HCT116 (cell line): ENCODE measurements around the gene DMD. TPM values are rescaled to one million over a fixed set of nuclear protein-coding genes. Genes with fewer than 3 reads are reported as not detected.

Source experiments
- ATAC-seq: fragments of 200-7000 bp; cut with Tn5 transposase; 2 replicates; pipeline ENCODE4 v1.9.1; 2020; ENCODE audit warnings: mild to moderate bottlenecking, moderate library complexity
- BruUV-seq: library from RNA; stranded (reverse); fragments of 400-500 nt; replicated peaks from 2 replicates; lab custom pipeline; 2021; lab: Mats Ljungman, UMichigan
- CTCF ChIA-PET: fragments of 300-600 bp; sonication (Branson Sonifier 250); formaldehyde crosslinking; loops from one replicate; lab custom pipeline; 2021; ENCODE audit warnings: antibody characterized with exemption; lab: Charles Lee
- POLR2A ChIA-PET: fragments of 300-600, 350-600 bp; sonication (Branson Sonifier 250); formaldehyde crosslinking; loops from one replicate; lab custom pipeline; 2021; ENCODE audit warnings: antibody characterized with exemption; lab: Charles Lee
- RAD21 ChIA-PET, 2 experiments: fragments of 300-600 bp; sonication (Branson Sonifier 250); formaldehyde crosslinking; loops; one replicate each; lab custom pipeline; 2023; ENCODE audit warnings: low total read pairs in 2 of 2; ENCODE audit not compliant: uncharacterized antibody in 2 of 2, unreplicated experiment in 2 of 2, low non-redundant PET in 1 of 2; lab: Charles Lee
- DNase-seq: peaks from one replicate; pipeline ENCODE4 v3.0.0-alpha.2; 2010; ENCODE audit warnings: low read depth, low spot score
- H2AFZ ChIP-seq: fragments of 200-600 bp; shearing (Covaris generic), sonication (generic); 2 replicates; pipeline ENCODE4 v1.6.1; 2017; ENCODE audit warnings: low read depth, mixed run types, mixed read lengths, antibody characterized with exemption, low read length; ENCODE audit not compliant: poor library complexity, severe bottlenecking
- H3K27ac ChIP-seq: 2 replicates; pipeline ENCODE4 v1.5.1; 2012; ENCODE audit warnings: low read depth, low read length
- H3K27me3 ChIP-seq: fragments of 200-600 bp; sonication (generic); 2 replicates; pipeline ENCODE4 v1.6.1; 2016; ENCODE audit warnings: mixed run types, low read length, mixed read lengths; ENCODE audit not compliant: insufficient read depth
- H3K36me3 ChIP-seq, 2 experiments: fragments of 200-500 bp in 1 of 2; fragments of 200-600 bp in 1 of 2; sonication (Bioruptor generic) in 1 of 2; sonication (generic) in 1 of 2; 2 replicates each; pipeline versions ENCODE4 v1.5.1 to v1.6.1; 2014 to 2016; ENCODE audit warnings: low read length in 2 of 2, inconsistent platforms in 1 of 2, mixed read lengths in 1 of 2, mixed run types in 1 of 2; ENCODE audit not compliant: insufficient read depth in 2 of 2, control insufficient read depth in 1 of 2
- H3K4me1 ChIP-seq, 2 experiments: fragments of 200-600 bp in 1 of 2; sonication (generic) in 1 of 2; 2 replicates each; pipeline versions ENCODE4 v1.5.1 to v1.6.1; 2012 to 2017; ENCODE audit warnings: low read length in 2 of 2, inconsistent platforms in 1 of 2, mild to moderate bottlenecking in 1 of 2, mixed read lengths in 1 of 2, mixed run types in 1 of 2, moderate library complexity in 1 of 2; ENCODE audit not compliant: insufficient read depth in 2 of 2, control insufficient read depth in 1 of 2
- H3K4me2 ChIP-seq: fragments of 200-600 bp; sonication (generic); 2 replicates; pipeline ENCODE4 v1.6.1; 2017; ENCODE audit warnings: mixed run types, low read length, mixed read lengths
- H3K4me3 ChIP-seq, 2 experiments: fragments of 200-600 bp in 1 of 2; sonication (generic) in 1 of 2; replicated peaks in 1 of 2; 2 replicates each; pipeline ENCODE4 v1.5.1; 2011 to 2016; ENCODE audit warnings: low read length in 2 of 2, control low read depth in 1 of 2, low read depth in 1 of 2, mild to moderate bottlenecking in 1 of 2, mixed read lengths in 1 of 2, mixed run types in 1 of 2
- H3K79me2 ChIP-seq: fragments of 200-600 bp; sonication (generic); 2 replicates; pipeline ENCODE4 v1.6.1; 2017; ENCODE audit warnings: mild to moderate bottlenecking, mixed run types, low read length, moderate library complexity, mixed read lengths; ENCODE audit not compliant: insufficient read depth
- H3K9ac ChIP-seq: fragments of 200-600 bp; sonication (generic); 2 replicates; pipeline ENCODE4 v1.6.1; 2016; ENCODE audit warnings: low read length, mixed read lengths
- H3K9me2 ChIP-seq: fragments of 200-600 bp; sonication (generic), shearing (Covaris generic); 2 replicates; pipeline ENCODE4 v1.6.1; 2017; ENCODE audit warnings: mixed run types, mild to moderate bottlenecking, moderate library complexity; ENCODE audit not compliant: insufficient read depth
- H3K9me3 ChIP-seq, 2 experiments: fragments of 200-500 bp in 1 of 2; fragments of 200-600 bp in 1 of 2; sonication (Bioruptor generic) in 1 of 2; sonication (generic) in 1 of 2; 2 replicates each; pipeline ENCODE4 v1.6.1; 2014 to 2017; ENCODE audit warnings: low read length in 2 of 2, mixed read lengths in 2 of 2, inconsistent platforms in 1 of 2, low read depth in 1 of 2, mild to moderate bottlenecking in 1 of 2, mixed run types in 1 of 2, moderate library complexity in 1 of 2; ENCODE audit not compliant: control insufficient read depth in 1 of 2, insufficient read depth in 1 of 2
- H4K20me1 ChIP-seq: fragments of 200-600 bp; sonication (generic), shearing (Covaris generic); 2 replicates; pipeline ENCODE4 v1.6.1; 2017; ENCODE audit warnings: mixed run types, mild to moderate bottlenecking, moderate library complexity; ENCODE audit not compliant: insufficient read depth
- CEBPB ChIP-seq: IDR thresholded peaks from 2 replicates; pipeline ENCODE4 v1.6.1; 2012; ENCODE audit warnings: low read depth
- CTCF ChIP-seq, 3 experiments: fragments of 200-600 bp in 1 of 3; sonication (generic) in 1 of 3; IDR thresholded peaks in 2 of 3; conservative IDR thresholded peaks in 1 of 3; 2 replicates each; pipeline ENCODE4 v1.5.1; 2012 to 2017; ENCODE audit warnings: low read depth in 2 of 3, low read length in 2 of 3, antibody characterized with exemption in 1 of 3, borderline replicate concordance in 1 of 3, control low read depth in 1 of 3, mild to moderate bottlenecking in 1 of 3, mixed read lengths in 1 of 3, mixed run types in 1 of 3, moderate library complexity in 1 of 3; ENCODE audit not compliant: insufficient read depth in 1 of 3
- ELF1 ChIP-seq: IDR thresholded peaks from 2 replicates; pipeline ENCODE4 v1.6.1; 2012; ENCODE audit warnings: low read depth, borderline replicate concordance
- EZH2 ChIP-seq: fragments of 200-600 bp; sonication (generic); IDR thresholded peaks from 2 replicates; pipeline ENCODE4 v1.6.1; 2017; ENCODE audit warnings: antibody characterized with exemption, mixed run types
- EZH2phosphoT487 ChIP-seq: fragments of 200-600 bp; IDR thresholded peaks from 2 replicates; pipeline ENCODE4 v1.6.1; 2018; ENCODE audit warnings: antibody characterized with exemption, borderline replicate concordance
- JUND ChIP-seq: IDR thresholded peaks from 2 replicates; pipeline ENCODE4 v1.6.1; 2012
- MAX ChIP-seq: IDR thresholded peaks from 2 replicates; pipeline ENCODE4 v1.6.1; 2012
- REST ChIP-seq: IDR thresholded peaks from 2 replicates; pipeline ENCODE4 v1.6.1; 2012; ENCODE audit warnings: low read depth
- SIN3A ChIP-seq: IDR thresholded peaks from 2 replicates; pipeline ENCODE4 v1.6.1; 2012; ENCODE audit warnings: low read depth
- SP1 ChIP-seq: IDR thresholded peaks from 2 replicates; pipeline ENCODE4 v1.6.1; 2012; ENCODE audit warnings: low read depth
- TCF7L2 ChIP-seq: IDR thresholded peaks from 2 replicates; pipeline ENCODE4 v1.7.0; 2011; ENCODE audit warnings: borderline replicate concordance, inconsistent platforms; ENCODE audit not compliant: insufficient read depth, insufficient read length; ENCODE audit errors: extremely low read depth
- YY1 ChIP-seq: IDR thresholded peaks from 2 replicates; pipeline ENCODE4 v1.6.1; 2011; ENCODE audit warnings: low read length, low read depth, moderate library complexity, mild to moderate bottlenecking; ENCODE audit not compliant: insufficient replicate concordance; ENCODE audit errors: extremely low read depth
- ZBTB33 ChIP-seq: IDR thresholded peaks from 2 replicates; pipeline ENCODE4 v1.6.1; 2011; ENCODE audit warnings: mild to moderate bottlenecking, low read length, moderate library complexity; ENCODE audit not compliant: insufficient replicate concordance; ENCODE audit errors: extremely low read depth
- ZFX ChIP-seq: fragments of 450-650 bp; IDR thresholded peaks from 2 replicates; pipeline ENCODE4 v1.6.1; 2017
- ZNF274 ChIP-seq: fragments of 200-500 bp; sonication (Bioruptor generic); IDR thresholded peaks from 2 replicates; pipeline ENCODE4 v1.6.1; 2014; ENCODE audit warnings: mild to moderate bottlenecking, low read depth, low read length, inconsistent platforms
- intact Hi-C: fragments of 100-400 bp; cut with micrococcal nuclease; formaldehyde crosslinking; loops from 2 replicates; pipeline ENCODE4 v1.10.0; 2022
- total RNA-seq: library from RNA; stranded (reverse); gene quantifications from one replicate; pipeline ENCODE4 v1.2.1, GENCODE V29; 2021; ENCODE audit not compliant: unreplicated experiment

Gene DMD
- total RNA-seq, 1 experiment from 2014 or later: 0.05 TPM

GRCh38 chrX:31215277-31215815, 1996.0 kb downstream of the DMD start:
- intact Hi-C loops: no loop called here
- POLR2A ChIA-PET: no interaction called here
- CTCF ChIA-PET: no interaction called here
- Histone ChIP-seq H3K4me3 (no peak overlapping the region), H3K4me2 (no peak overlapping the region), H3K9ac (no peak overlapping the region), H3K9me2 (no peaks in the 10 kb centered on the region), H2AFZ (no peak overlapping the region), H3K4me1 (no peaks in the 10 kb centered on the region), H3K27me3 (no peaks in the 10 kb centered on the region)
- no TSS peak for BruUV-seq
- no peak for TF ChIP-seq MAX
- TF ChIP-seq REST: no peak
- TF ChIP-seq SIN3A: no peak
- TF ChIP-seq CTCF (IDR thresholded peaks at IDR 0.05 in 2 of 3, conservative IDR thresholded peaks at IDR 0.05 in 1 of 3; ENCODE audit: borderline replicate concordance in 1 of 3, insufficient read depth in 1 of 3, low read depth in 2 of 3, low read length in 2 of 3): no peak
- TF ChIP-seq ZNF274: no peak
- no peak for TF ChIP-seq ZFX
- no peak for TF ChIP-seq ZBTB33
- no peak for TF ChIP-seq ELF1
- no peak for TF ChIP-seq SP1
- no peak for TF ChIP-seq EZH2
- no peak for TF ChIP-seq CEBPB
- no peak for TF ChIP-seq JUND
- no peak for TF ChIP-seq YY1
- TF ChIP-seq TCF7L2: no peak
- TF ChIP-seq EZH2phosphoT487: no peak
- TF ChIP-seq, all 23 proteins: peak for 0
- no peaks in the 10 kb centered on the region for H3K36me3 ChIP-seq
- no peaks in the 10 kb centered on the region for H3K79me2 ChIP-seq
- DNase-seq (no peak), ATAC-seq (no peak)
- H4K20me1 ChIP-seq: no peaks in the 10 kb centered on the region
- no peaks in the 10 kb centered on the region for H3K9me3 ChIP-seq
- H3K27ac ChIP-seq: no peak overlapping the region
- RAD21 ChIA-PET: no interaction called here
